Parathyroid adenoma (tissue), 2 donors: ENCODE measurements around the gene AADACL2.

ENCODE experiments used
- H2AFZ ChIP-seq: fragments of 300-600 bp; sonication (generic); one replicate; pipeline ENCODE4 v1.7.0; 2017; ENCODE audit warnings: antibody characterized with exemption, mild to moderate bottlenecking
- H3K27ac ChIP-seq: fragments of 300-600 bp; sonication (generic); one replicate; pipeline ENCODE4 v1.7.0; 2017
- H3K27me3 ChIP-seq: fragments of 300-600 bp; sonication (generic); one replicate; pipeline ENCODE4 v1.7.0; 2017; ENCODE audit warnings: low read length; ENCODE audit not compliant: control insufficient read depth, insufficient read depth
- H3K36me3 ChIP-seq: fragments of 300-600 bp; sonication (generic); one replicate; pipeline ENCODE4 v1.7.0; 2017; ENCODE audit warnings: low read length; ENCODE audit not compliant: control insufficient read depth, insufficient read depth
- H3K4me1 ChIP-seq: fragments of 300-600 bp; sonication (generic); one replicate; pipeline ENCODE4 v1.7.0; 2017; ENCODE audit warnings: control low read depth
- H3K4me2 ChIP-seq: fragments of 300-600 bp; sonication (generic); one replicate; pipeline ENCODE4 v1.7.0; 2017; ENCODE audit warnings: low read length
- H3K4me3 ChIP-seq: fragments of 300-600 bp; sonication (generic); one replicate; pipeline ENCODE4 v1.7.0; 2017; ENCODE audit warnings: low read depth, low read length
- H3K79me2 ChIP-seq: fragments of 300-600 bp; sonication (generic); one replicate; pipeline ENCODE4 v1.7.0; 2017; ENCODE audit warnings: control low read depth
- H3K9ac ChIP-seq: fragments of 300-600 bp; sonication (generic); one replicate; pipeline ENCODE4 v1.7.0; 2017; ENCODE audit warnings: mild to moderate bottlenecking
- H3K9me3 ChIP-seq: fragments of 300-600 bp; sonication (generic); one replicate; pipeline ENCODE4 v1.7.0; 2017; ENCODE audit warnings: low read length; ENCODE audit not compliant: control insufficient read depth
- TF ChIP-seq, protein P1 (sequence below): fragments of 300-600 bp; sonication (generic); IDR thresholded peaks from one replicate; pipeline ENCODE4 v1.7.0; 2017; ENCODE audit warnings: antibody characterized with exemption, mild to moderate bottlenecking
- donor health status: primary hyperparathyroidism.

AADACL2 gene

DNA sequence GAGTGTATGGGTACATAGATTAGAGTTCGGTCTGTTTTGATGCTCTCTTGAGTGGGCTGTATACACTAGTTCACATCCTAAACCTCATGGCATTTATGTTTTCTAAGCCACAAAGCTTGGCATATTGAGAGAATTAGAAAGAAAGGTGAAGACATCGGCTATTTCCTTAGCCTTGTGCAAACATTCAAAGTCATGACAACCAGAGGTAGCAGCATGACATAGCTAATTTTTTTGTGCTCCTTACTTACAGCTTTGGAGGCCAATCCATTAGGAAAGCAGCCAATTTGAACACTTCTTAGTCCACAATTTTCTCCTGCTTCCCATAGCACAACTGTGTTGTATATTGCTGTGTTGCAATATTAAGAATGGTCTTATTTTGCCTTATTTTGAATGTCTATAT lies 58.7 kb downstream of the AADACL2 start:
- Histone ChIP-seq H3K4me3 (no peak overlapping the region), H3K79me2 (no peaks in the 10 kb centered on the region), H3K4me1 (no peaks in the 10 kb centered on the region), H3K9me3 (no peaks in the 10 kb centered on the region), H2AFZ (no peak overlapping the region), H3K9ac (no peak overlapping the region), H3K4me2 (no peak overlapping the region), H3K36me3 (no peaks in the 10 kb centered on the region), H3K27ac (no peak overlapping the region), H3K27me3 (no peaks in the 10 kb centered on the region)
- TF ChIP-seq, protein P1, sequence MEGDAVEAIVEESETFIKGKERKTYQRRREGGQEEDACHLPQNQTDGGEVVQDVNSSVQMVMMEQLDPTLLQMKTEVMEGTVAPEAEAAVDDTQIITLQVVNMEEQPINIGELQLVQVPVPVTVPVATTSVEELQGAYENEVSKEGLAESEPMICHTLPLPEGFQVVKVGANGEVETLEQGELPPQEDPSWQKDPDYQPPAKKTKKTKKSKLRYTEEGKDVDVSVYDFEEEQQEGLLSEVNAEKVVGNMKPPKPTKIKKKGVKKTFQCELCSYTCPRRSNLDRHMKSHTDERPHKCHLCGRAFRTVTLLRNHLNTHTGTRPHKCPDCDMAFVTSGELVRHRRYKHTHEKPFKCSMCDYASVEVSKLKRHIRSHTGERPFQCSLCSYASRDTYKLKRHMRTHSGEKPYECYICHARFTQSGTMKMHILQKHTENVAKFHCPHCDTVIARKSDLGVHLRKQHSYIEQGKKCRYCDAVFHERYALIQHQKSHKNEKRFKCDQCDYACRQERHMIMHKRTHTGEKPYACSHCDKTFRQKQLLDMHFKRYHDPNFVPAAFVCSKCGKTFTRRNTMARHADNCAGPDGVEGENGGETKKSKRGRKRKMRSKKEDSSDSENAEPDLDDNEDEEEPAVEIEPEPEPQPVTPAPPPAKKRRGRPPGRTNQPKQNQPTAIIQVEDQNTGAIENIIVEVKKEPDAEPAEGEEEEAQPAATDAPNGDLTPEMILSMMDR = no peak

DNA sequence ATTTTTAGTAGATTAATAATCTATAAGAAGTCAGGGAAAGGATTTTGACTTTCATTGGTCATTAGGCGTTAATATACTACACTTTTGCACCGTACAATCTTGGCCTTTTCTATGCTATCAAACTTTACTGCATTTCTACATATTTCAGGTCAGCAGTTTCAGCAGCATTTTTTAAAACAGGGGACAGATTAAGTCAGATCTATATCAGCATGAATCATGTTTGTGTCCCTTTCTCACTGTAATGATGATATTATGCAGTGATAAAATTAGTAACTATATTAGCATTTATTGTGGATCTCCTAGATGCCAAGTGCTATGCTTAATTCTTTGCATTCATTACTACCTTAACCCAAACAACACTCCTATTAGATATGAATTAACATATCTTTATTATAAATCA lies 59.9 kb downstream of the AADACL2 start:
- no peak overlapping the region for H3K9ac ChIP-seq
- H3K27me3 ChIP-seq = no peaks in the 10 kb centered on the region
- no peaks in the 10 kb centered on the region for H3K9me3 ChIP-seq
- no peak overlapping the region for H3K4me3 ChIP-seq
- no peak overlapping the region for H2AFZ ChIP-seq
- no peaks in the 10 kb centered on the region for H3K36me3 ChIP-seq
- H3K79me2 ChIP-seq = no peaks in the 10 kb centered on the region
- H3K4me1 ChIP-seq = no peaks in the 10 kb centered on the region
- TF ChIP-seq, protein P1 = no peak
- no peak overlapping the region for H3K4me2 ChIP-seq
- no peak overlapping the region for H3K27ac ChIP-seq

DNA sequence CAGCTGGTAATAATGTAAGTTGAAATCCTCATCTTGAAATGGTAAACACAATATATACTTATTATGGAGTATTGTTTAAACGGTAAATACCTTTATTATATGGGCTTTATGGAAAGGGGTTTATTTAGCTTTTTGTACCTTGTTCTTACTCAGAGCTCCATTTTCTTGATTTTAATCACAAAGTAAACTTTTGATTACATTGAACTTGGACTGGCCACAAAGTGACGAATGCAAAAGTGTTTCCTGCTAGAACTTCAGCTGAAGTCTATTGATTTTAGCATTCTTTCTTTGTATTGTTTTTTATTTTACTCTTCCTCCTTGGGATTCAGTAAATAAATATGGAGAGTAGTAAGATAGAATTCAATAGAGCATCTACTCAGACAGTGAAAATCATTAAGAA lies 60.4 kb downstream of the AADACL2 start:
- Histone ChIP-seq H3K79me2 (no peaks in the 10 kb centered on the region), H3K9ac (no peak overlapping the region), H3K9me3 (no peaks in the 10 kb centered on the region), H2AFZ (no peak overlapping the region), H3K27me3 (no peaks in the 10 kb centered on the region), H3K4me2 (no peak overlapping the region), H3K4me3 (no peak overlapping the region), H3K27ac (no peak overlapping the region), H3K4me1 (no peaks in the 10 kb centered on the region), H3K36me3 (no peaks in the 10 kb centered on the region)
- TF ChIP-seq, protein P1 = no peak

GRCh38 chr3:151795276-151795675 lies 61.5 kb downstream of the AADACL2 start:
- Histone ChIP-seq H2AFZ (no peak overlapping the region), H3K36me3 (no peaks in the 10 kb centered on the region), H3K27me3 (no peaks in the 10 kb centered on the region), H3K4me1 (no peaks in the 10 kb centered on the region), H3K4me3 (no peak overlapping the region), H3K4me2 (no peak overlapping the region), H3K9ac (no peak overlapping the region), H3K27ac (no peak overlapping the region), H3K79me2 (no peaks in the 10 kb centered on the region), H3K9me3 (no peaks in the 10 kb centered on the region)
- TF ChIP-seq, protein P1 = no peak

DNA sequence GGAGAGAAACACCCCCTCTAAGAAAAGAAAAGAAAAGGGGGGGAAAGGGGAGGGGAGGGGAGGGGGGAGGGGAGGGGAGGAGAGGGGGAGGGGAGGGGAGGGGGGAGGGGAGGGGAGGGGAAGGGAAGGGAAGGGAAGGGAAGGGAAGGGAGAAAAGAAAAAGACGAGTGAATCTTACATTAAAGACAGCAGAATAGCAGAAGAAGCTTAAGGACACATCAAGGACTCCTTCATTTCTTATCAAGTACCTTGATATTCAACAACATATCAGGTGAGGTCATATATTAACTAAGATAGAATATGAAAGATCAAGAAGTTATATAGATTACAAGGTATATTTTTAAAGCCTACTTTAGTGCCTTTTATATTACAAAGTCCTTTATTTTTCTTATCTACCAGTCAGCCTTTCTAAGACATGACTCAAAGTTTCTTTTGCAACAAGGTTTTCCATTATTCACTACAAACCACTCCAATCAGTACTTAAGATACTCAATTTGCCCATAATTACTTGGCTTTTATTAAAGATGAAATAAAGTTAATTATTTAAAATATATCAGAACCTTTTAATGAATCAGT lies 62.5 kb downstream of the AADACL2 start:
- H3K4me1 ChIP-seq = no peaks in the 10 kb centered on the region
- H3K27me3 ChIP-seq = no peaks in the 10 kb centered on the region
- TF ChIP-seq, protein P1 = no peak
- H3K9me3 ChIP-seq = no peaks in the 10 kb centered on the region
- H3K36me3 ChIP-seq = no peaks in the 10 kb centered on the region
- no peak overlapping the region for H3K9ac ChIP-seq
- H3K27ac ChIP-seq = no peak overlapping the region
- no peak overlapping the region for H3K4me3 ChIP-seq
- H3K4me2 ChIP-seq = no peak overlapping the region
- H2AFZ ChIP-seq = no peak overlapping the region
- no peaks in the 10 kb centered on the region for H3K79me2 ChIP-seq
